HG02885 (cell line): ENCODE measurements around the gene HS3ST2.
"Not testable (repeated sequence)": the region's sequence is repeated elsewhere in the genome, so short reads cannot be mapped to it uniquely, and the experiment has no call there.

Experiments
- ATAC-seq: cut with Tn5 transposase; IDR thresholded peaks from one replicate; pipeline ENCODE4 v1.9.1; 2021; ENCODE audit warnings: mild to moderate bottlenecking; ENCODE audit not compliant: unreplicated experiment, poor library complexity

Gene HS3ST2

GRCh38 chr16:22928882-22929435 lies 115.0 kb downstream of the HS3ST2 start:
- ATAC-seq, result no peak

GRCh38 chr16:22929461-22929860 lies 115.5 kb downstream of the HS3ST2 start:
- ATAC-seq, result no peak

GRCh38 chr16:22932032-22932771 lies 118.2 kb downstream of the HS3ST2 start:
- ATAC-seq, result no peak

DNA sequence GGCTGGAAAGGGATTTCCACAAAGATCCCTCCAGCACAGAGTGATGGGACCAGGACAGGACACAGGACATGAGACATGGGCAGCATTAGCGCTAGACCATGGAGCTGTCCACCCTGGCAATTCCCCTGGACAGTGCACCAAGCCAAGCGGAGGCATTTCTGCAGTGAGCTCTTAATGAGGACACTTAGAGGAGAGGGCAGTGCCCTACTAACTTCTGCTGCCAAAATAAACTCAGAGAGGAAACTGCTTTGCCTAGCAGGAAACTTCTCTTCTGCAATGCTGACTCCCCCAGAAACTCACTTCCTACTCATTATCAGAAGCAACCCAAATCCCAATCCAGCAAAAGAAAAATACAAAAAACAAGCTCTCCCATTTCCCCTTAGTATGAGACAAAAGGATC lies 119.2 kb downstream of the HS3ST2 start:
- ATAC-seq, result no peak

DNA sequence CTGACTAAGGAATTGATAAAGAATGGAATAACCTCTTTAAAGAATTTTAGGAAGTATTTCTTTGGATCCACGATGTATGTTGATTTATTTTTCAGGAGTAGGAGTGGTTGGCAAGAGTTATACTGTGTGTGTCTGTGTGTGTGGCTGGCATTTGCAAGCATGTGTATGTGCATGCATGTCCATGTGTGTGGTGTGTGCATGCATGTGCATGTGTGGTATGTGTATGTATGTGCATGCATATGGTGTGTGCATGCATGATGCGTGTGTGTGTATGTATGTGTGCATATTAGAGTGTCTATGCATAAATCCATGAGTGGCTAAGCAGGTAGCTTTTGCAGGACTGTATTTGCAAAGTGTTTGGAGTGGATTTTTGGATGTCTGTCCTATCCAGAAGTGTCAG lies 120.8 kb downstream of the HS3ST2 start:
- ATAC-seq, result no peak

DNA sequence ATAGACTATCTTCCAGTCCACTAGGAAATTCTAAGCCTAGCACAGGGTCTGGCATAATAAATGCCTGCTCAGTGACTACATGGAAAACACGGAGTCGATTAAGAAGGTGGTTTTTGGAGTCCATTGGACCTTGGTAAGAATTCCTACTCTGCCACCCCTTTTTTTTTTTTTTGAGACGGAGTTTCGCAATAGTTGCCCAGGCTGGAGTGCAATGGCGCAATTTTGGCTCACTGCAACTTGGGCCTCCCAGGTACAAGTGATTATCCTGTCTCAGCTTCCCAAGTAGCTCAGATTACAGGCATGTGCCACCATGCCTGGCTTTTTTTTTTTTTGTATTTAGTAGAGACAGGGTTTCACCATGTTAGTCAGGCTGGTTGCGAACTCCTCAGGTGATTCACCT lies 123.2 kb downstream of the HS3ST2 start:
- ATAC-seq, result no peak

GRCh38 chr16:22938647-22939046 lies 124.7 kb downstream of the HS3ST2 start:
- ATAC-seq, result no peak

DNA sequence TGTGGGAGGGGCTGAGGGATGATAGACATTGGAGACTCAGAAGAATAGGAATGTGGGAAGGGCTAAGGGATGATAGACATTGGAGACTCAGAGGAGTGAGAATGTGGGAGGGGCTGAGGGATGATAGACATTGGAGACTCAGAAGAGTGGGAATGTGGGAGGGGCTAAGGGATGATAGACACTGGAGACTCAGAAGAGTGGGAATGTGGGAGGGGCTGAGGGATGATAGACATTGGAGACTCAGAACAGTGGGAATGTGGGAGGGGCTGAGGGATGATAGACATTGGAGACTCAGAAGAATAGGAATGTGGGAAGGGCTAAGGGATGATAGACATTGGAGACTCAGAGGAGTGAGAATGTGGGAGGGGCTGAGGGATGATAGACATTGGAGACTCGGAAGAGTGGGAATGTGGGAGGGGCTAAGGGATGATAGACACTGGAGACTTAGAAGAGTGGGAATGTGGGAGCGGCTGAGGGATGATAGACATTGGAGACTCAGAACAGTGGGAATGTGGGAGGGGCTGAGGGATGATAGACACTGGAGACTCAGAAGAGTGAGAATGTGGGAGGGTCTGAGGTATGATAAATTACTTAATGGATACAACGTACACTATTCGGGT lies 125.9 kb downstream of the HS3ST2 start:
- not testable (repeated sequence) for ATAC-seq

DNA sequence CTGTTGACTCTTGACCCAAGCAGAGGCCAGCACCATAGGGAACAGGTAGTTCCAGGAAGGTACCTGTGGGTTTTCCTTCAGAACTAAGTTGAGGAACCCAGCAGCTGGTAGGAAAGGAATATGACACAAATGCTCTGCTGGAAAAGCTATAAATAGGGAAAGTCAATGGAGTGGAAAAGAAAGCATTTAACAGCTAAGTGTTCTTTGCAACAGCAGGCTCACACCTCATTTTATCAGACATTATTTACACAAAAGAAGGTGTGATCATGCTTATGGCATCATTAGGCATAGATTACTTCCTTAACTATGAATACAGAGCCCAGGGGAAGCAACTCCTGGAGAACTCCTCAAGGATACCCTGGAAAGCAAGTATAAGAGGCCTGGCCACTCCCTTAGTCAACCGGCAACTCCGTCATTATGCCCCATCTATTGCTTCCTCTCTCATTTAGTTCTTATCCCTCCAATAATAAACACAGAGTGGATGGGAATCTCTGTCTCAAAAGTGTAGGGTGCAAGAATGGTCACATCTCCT lies 128.1 kb downstream of the HS3ST2 start:
- no peak for ATAC-seq

- ATAC-seq, result no peak
Measured at GRCh38 chr16:22942811-22943210, 128.8 kb downstream of the HS3ST2 start.

DNA sequence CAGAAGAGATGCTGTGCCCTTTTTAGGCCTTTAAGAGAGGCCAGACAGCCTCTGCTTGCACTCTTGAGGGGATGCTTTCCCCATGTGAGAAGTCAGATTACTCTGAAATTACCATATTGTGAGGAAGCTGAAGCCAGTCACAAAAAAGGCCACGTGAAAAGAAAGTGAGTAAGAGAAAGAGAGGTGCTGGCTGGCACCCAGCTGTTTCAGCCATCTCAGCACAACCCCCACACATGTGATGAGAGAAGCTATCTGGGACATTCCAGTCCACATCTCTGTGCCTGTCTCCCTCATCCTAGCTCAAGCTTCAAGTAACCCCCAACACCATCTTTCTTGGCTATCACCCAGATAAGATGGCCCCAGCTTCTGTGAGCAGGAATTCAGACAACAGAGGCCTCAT lies 131.4 kb downstream of the HS3ST2 start:
- ATAC-seq, result no peak

- no peak for ATAC-seq
Measured at GRCh38 chr16:22946433-22946832, 132.5 kb downstream of the HS3ST2 start.

GRCh38 chr16:22948058-22948602 lies 134.2 kb downstream of the HS3ST2 start:
- no peak for ATAC-seq

DNA sequence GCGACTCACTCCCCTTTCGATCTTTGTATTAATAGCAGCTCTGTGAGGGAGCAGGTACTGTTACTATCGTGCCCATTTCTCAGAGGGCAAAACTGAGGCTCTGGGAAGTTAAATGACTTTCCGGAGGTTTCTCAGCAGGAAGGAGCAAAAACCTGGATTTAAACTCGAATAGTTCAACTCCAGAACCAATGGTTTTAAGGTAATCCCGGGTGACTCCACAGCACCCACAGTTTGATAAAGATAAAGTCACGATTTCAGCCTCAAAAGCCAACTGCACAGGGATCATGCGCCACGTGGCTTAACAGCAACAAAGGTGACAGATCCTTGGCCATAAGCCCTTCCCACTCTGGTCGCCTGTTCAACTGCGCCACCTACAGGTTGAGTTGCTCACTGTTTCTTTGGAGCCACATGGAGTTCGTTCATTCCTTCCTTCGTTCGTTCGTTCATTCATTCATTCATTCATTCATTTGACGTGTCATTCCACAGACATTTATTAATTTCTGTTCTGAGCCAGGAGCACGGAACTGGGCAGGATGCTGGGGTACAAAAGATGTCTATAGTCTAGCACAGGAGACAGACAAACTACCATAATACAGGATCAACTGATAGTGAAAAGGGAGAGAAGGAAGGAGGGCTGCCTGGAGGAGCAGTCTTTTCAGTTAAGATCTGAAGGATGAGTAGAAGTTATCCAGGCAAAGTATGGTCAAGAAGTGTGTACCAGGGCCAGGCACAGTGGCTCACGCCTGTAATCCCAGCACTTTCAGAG lies 134.8 kb downstream of the HS3ST2 start:
- no peak for ATAC-seq

- ATAC-seq, result no peak
Measured at GRCh38 chr16:22955461-22956070, 141.6 kb downstream of the HS3ST2 start.

DNA sequence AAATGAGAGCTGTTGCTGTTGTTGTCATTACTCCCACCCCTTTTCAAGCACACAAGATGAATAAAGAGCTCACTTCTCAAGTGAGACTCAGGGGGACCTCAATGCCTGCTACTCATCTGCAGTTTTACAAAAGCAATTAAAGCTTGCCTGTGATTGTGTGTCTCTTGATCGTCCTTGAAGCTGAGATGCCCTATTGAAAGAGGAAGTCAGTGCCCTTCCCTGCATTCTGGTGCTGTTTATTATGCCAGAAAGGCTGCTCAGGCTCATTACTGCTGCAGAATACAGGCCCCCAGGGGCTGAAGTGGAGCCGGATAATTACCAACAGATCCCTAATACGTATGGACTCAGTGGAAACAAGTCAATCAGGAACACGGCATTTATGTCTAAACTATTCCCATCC lies 147.2 kb downstream of the HS3ST2 start:
- no peak for ATAC-seq

DNA sequence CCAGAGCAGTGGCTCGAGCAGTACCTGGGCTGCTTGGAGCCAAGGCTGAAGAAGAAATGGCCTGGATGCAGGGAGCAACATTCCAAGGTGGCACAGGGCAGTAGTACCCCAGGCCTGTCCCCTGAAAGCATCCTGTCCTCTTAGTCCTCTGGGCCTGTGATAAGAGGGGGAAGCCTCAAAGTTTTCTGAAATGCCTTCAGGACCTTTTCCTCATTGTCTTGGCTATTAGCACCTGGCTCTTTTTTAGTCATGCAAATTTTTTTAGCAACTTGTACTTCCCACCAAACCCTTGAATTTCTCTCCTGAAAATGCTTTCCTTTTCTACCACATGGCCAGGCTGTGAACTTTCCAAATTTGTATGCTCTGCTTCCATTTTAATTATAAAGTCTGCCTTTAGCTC lies 148.9 kb downstream of the HS3ST2 start:
- ATAC-seq, result no peak
